A204.1 (cell line): ENCODE results near the gene CENPX.

Source experiments
- FAIRE-seq: peaks from 2 replicates; lab custom pipeline; 2012; peaks lifted over from hg19 to GRCh38; lab: Jason Lieb, UNC

CENPX gene

DNA sequence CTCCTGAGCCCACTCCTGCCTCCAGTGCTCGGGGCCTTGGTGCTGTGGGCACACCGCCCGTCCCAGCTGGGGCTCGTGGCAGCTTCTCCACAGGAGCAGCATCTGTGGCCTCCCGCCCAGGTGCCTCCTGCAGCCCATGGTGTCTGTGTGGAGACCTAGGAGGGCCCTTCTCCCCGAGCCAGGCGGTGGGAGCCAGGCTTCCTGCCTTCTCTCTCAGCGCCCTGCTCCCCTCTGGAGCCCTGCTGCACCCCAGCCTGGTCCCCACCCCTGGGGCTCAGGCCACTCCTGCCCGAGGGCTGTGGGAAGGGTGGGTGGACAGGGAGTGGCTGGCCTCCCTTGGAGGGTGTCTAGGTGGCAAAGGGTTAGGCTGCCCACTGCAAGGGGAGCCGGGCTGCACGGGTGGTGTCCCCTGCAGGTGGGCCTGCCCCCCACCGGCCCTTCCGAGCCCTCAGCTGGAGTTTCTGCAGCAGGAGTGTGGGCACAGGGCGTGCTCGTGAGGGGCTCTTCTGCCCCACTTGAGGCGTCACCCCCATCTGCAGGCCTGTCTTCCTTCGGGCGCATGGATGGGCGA is 11.0 kb downstream of the CENPX start:
- FAIRE-seq, result no peak

DNA sequence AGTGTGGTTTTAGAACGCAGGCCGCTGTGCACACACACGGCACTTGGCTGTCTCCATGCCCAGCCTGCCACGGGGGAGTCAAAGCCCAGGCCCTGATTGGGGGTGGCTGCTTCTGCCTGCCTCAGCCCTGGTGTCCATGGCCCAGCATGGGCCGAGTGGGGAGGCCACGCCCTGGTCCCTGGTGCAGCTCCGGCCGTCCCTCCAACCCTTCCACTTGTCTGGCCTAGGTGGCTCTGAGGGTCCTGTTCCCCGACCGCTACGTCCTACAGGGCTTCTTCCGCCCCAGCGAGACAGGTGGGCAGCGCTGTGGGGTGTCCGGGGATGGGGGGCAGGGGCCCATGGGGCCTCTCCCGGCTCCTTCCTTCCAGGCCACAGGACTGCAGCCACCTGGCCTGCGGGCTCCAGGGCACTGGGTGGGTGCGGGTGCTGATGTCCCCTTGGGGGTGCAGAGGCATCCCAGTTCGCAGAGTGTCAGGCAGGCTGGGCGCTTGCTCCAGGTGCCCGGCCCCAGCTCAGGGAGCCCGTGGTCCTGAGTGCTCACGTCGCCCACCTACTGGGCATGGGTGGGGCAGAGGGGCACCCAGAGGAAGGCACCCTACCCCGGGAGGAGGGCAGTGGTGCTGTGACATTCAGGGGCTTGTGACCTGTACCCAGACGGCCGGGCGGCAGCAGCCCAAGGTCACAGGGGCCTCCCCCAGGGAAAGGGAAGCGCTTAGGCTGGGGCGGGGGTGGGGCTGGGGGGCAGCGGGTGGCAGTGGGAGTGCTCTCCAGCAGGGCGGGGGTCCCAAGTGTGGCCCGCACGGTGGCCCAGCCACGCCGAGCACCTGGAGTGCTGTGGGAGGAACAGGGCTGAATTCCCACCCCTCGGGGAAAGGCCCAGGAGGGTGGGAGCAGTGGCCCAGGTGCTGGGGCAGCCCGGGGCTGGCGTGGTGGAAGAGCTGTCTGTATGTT is 11.8 kb downstream of the CENPX start:
- no peak for FAIRE-seq

DNA sequence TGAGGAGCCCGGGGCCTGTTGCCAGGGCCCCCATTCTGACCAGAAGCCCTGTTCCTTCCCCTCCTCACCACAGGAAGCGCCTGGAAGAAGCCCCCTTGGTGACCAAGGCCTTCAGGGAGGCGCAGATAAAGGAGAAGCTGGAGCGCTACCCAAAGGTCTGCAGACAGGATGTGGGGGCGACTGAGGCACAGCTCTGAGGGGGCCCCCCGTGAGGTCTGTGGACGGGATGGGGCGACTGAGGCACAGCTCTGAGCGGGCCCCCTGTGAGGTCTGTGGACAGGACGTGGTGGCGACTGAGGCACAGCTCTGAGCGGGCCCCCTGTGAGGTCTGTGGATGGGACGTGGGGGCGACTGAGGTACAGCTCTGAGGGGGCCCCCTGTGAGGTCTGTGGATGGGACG is 13.3 kb downstream of the CENPX start:
- no peak for FAIRE-seq

DNA sequence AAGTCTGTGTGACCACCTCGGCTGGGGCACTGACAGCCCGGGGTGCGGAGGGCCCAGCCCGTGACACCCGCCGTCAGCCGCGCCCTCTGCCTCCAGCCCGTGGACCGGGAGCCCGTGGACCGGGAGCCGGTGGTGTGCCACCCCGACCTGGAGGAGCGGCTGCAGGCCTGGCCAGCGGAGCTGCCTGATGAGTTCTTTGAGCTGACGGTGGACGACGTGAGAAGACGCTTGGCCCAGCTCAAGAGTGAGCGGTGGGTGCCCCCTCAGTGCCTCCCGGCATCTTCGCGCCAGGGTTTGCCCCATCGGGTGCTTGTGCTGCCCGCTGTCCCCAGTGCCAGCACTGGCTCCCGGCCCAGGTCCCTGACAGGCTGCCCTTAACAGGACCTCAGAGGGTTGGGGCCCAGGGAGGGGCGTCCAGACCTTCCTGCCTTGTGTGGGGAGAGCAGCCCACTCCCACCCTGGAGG is 13.7 kb downstream of the CENPX start:
- FAIRE-seq, result no peak

DNA sequence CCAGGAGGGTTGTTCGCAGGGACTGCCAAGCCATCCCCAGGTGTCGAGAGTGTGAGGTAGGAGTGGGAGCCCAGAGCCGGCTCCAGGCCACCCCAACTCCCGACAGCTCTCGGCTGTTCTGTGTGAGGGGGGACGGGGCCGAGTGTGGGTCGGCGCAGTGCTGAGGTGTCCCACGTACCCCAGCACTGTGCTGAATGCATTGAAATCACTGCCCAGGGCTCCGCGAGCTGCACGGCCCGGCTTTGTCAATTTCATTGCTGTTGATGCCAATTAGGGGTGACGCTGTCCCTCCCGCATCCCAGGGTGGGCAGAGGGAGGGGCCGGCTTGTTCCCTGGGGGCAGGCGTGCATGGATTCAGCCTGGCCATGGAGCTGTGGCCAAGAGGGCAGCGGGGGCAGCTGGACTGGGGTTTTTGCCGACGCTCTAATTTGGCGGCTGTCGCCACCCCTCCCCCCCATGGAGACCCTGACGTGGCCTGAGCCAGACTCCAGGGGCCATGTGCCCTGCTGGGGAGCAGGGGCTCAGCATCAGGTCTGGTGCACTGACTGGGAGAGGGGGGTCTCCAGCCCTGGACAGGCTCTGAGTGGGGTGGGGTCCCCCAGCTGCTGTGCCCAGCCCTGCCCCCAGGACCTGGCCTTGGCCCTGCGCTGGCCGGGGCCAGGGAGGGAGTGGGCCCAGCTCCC is 14.3 kb downstream of the CENPX start:
- no peak for FAIRE-seq

DNA sequence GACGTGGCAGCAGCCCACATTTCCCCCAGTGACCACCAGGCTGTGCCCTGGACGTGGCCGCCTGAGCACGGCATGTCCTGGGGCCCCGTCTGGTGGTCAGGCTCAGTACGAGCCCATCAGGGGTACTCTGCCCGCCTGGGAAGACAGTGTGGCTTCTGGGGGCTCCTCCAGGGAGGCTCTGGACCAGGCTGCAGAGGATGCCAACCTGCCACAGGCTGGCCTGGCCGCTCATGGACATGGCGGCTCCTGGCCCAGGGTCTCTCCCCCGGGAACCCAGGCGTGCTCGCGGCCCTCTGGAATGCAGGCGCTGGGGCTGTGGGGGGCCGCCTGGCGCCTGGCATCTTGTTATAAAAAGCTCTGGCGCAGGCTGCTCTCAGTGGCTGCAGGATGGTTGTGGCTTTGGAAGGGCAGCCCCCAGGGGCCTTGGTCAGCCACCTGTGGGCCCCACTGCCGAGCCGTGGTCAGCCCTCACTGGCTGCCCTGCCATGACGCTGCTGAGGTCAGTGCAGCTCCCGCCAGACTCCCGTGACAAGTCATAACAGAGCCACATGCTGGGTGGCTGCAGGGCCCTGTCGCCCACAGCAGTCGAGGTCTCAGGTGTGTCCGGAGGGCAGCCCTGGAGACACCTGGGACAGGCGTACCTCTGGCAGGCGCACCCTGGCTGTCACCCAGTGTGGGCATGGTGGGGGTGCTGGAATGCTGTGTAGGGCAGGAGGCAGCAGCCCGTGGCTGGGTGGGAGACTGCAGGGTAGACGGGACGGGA is 15.0 kb downstream of the CENPX start:
- FAIRE-seq, result no peak

DNA sequence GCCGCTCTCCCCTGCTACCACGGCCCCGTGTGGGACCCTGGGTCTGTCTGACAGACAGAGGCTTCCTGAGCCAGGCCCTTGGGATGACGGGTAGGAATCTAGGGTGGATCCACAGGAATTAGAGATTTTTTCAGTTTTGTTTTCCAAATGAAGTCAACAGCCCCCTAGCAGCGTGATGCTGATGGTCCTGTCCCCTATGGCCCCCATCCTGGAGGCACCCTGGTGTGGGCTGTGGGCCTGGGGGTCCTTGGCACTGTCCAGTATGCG is 15.5 kb downstream of the CENPX start:
- FAIRE-seq, result no peak

DNA sequence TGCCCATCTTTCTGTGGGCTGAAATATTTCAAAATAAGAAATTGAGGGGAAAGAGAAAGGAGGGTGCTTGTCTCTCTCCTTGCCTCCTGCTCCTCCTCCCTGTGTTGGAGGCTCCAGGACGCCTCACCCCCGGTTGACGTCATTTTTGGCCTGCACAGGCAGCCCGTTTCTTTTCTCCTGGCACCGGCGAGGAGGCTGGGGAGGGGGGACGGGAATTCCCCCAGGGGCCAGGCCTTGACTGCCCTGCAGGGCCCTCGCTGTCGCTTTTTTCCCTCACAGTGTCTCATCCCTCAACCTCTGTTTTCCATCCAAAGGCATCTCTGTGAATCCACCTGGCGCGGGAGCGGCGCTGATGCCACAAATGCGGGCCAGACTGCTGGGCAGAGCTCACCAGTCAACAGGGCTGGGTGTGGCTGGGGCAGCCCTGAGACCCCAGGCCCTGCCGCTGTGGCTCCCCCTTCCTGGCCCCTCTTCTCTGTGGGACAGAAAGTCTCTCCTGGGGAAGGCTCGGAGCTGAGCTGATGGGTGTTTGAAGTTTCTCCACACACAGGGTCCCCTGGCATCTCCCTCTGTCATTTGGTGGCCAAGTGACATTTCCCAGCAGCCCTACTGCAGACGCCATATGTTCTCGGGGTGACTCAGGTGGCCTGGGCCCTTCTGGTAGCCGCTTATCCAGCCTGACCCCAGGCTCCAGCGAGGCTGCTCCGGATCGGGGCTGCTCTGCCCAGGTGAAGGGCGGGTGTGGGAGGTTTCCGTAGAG is 16.0 kb downstream of the CENPX start:
- FAIRE-seq, result no peak

DNA sequence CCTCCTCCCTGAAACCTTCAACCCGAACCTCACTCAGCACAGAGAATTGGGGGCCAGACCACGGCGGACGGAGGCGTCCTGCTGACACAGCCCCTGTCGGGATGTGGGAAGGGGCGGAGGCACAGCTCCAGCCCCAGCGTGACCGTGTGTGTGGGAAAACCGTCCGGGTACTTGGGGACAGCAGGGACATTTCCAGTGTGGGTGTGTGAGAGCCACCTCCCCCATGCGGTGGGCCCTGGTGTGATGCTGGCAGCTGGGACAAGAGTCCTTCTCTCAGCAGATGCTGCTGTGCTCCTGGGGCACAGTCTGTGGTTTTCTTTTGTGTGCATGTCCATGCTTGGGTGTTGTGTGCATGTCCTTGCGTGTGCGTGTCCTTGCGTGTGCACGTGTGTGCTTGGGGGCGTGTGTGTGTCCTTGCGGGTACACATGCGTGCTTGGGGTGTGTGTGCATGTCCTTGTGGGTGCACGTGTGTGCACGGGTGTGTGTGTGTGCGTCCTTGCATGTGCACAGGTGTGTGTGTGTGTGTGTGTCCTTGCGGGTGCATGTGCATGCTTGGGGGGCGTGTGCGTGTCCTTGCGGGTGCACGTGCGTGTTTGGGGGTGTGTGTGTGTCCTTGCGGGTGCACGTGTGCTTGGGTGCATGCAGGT is 16.9 kb downstream of the CENPX start:
- no peak for FAIRE-seq

DNA sequence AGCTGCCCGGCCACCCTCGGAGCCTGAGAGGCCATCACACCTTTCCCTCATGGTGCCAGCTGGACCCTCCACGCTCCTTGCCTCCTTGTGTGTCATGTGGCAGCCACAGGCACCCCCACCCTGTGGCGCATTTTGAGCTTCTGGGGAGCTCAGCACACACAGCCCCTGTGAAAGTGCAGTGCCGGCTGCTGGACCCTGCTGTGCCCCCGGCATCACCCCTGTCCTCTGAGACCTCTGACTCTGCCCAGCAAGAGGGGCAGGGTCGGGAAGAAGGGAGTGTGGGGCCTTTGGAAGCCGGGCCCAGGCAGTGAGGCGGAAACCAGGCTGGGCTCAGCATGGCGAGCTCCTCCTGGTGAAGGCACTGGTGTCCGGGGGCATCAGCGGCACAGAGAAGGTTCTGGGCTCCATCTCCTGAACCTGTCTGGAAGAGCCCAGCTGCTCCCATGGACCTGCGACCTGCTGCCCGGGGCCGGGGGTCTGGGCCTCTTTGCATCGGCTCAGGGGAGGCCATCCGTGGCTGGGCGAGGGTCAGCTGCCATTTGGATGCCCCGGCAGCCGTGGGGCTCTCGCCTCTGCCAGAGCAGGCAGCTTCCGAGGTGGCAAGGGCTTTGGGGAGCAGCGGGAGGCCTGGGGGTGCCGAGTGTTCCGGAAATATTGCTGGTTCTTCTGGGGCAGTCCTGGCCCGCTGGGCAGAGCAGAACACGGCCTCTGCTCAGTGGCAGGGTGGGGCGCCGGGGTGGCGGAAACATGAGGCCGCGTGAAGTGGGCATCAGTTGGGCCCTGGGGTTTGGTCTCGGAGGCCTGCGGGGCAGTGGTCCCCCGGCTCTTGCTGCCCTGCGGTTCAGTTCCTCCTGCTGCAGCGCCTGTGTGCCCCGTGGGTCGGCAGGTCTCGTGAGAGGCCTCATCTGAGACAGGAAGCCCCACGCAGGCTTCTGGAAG is 17.9 kb downstream of the CENPX start:
- FAIRE-seq, result no peak

DNA sequence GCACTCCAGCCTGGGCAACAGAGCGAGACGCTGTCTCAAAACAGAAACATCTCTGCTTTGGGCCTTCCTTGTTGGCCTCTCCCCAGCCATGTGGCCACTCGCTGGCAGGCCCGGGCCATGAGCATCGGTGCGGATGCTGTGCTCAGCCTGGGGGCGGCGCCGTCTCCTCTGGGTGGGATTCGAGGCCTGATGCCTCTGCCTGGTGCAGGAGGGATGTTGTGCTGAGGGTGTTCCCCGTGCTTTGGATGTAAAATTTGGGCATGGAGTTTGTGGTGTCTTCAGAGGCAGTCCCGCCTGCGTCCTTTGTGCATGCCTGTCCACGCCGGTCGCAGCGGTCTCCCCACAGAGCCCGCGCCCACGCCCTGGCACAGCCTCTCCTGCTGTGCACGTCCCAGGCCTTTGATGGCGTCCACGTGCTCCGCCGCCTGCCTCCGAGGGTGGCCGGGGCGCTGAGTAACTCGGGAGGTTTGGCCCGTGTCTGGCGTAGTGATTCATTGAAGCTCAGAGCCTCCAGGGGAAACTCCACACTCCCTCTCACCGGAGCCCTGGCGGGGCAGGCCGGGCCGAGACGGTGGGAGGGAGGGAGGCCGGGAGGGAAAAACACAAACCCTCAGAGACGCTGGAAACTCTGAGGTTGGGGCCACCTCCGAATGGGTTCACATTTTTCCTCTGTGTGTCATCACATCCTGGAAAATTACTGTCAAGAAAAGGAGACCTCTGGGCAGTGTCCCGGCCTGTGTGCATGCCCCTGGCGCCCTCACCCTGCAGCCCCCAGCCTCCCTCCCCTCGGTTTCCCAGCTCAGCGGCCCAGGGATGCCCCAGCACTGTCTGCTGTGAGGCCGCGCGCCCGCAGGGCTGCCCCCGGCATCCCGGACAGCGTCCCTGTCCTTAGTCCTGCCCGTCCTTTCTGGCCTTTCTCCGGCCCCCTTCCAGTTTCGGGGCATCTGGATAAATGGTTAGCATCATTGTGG is 19.0 kb downstream of the CENPX start:
- FAIRE-seq, result no peak

DNA sequence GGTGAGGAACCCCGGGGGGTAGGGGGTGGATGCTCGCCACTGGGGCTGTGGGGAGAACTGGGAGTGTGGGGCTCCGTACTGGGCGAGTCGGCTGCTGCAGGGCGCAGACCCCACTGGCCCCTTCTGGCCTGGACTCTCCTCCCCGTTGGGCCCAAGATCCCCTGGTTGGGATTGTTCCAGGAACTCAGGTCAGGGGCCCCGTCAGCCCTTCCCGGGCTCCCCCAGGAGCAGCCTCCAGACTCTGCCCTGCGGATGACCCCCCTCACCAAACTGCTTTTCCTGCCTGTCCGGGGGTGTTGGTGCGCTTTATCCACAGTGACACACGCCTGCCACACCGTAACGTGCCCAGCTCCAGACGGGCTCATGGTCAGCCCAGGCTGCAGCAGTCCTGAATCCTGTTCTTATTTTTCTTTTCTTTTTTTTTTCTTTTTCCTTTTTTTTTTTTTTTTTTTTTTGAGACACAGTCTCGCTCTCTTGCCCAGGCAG is 21.1 kb downstream of the CENPX start:
- no peak for FAIRE-seq

DNA sequence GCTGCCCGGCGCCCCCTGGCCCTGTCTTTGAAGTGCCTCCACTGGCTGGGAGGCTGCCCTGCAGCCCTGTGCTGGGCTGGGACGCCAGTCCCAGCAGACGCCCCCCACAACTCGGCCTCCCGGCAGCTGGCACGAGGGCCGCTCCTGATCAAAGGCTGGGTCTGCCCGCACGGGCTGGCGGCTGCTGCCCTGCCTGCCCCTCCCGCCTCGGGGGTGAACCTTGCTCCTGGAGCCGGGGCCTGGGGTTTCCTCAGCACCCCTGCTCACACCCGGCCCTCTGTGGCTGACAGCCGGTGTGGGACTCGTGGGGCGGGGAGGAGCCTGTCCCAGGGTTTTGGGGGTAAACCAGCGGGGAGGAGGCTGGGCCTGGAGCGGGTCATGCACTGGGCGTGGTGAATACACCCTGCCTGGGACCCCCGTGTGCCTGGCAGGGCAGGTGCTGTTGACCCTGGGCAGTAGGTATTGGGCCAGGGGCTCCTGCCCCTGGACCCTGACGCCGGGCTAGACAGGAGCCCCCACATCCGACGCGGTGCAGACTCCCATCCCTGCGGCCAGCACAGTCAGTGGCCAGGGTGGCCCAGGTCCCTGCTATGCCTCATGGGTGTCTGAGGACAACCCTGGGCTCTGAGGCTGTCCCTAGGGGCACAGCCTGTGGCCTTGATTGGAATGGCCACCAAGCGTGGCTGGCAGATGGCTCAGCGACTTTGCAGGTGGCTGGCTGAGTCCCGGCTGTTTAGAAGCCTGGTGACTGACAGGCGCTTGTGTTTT is 21.7 kb downstream of the CENPX start:
- FAIRE-seq, result no peak

DNA sequence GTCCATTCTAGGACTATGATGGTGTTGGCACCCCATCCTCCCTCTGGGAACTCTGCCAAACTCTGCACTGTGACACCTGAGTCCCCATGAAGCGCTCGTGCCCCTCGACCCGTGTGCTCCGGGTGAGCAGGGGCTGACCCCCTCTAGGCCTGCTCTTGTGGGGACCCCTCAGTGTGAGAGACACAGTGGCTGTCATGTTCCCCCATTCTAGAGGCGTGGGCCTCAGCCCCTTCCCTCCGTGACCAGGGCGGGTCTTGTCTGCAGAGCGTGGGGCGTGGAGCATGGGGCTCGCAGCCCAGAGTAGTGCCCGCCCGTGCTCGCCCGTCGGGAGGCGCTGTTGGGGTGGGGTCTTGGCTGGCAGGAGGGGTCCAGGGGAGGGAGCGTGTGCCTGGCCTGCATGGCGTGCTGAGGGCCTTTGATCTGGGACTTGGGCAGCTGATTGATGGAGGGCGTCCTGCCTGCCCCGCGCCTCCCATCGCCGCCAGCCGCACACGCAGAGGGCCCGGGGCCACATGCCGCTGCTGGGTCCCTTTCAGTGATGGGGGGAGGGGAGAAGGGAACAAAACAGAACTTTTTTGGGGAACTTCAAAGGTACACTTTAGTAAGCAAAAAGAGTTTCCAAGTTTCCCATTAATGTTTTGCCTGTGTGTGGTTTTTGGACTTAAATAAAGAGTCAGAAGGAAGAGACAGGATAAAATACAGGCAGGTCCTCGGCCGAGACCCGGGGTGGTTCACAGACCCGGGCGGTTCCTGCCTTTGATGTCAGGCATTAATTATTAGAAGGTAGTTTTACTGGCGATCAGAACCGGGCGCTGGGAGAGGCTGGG is 22.5 kb downstream of the CENPX start:
- FAIRE-seq, result no peak

DNA sequence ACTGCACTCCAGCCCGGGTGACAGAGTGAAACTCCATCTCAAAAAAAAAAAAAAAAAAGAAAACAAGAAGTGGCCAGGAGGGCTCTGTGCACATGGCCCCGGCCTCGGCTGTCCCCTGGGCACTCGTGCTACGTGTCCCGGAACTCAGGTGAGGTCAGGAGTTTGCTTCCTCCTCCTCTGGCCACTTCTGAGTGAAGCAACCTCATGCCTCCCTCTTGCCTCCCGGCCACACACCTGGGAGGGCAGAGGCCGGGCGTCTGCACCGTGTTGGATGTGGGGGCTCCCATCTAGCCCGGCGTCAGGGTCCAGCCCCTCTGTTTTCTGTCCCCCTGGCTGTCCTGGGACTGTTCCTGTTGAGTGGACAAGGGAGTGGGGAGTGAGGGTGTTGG is 23.1 kb downstream of the CENPX start:
- no peak for FAIRE-seq

DNA sequence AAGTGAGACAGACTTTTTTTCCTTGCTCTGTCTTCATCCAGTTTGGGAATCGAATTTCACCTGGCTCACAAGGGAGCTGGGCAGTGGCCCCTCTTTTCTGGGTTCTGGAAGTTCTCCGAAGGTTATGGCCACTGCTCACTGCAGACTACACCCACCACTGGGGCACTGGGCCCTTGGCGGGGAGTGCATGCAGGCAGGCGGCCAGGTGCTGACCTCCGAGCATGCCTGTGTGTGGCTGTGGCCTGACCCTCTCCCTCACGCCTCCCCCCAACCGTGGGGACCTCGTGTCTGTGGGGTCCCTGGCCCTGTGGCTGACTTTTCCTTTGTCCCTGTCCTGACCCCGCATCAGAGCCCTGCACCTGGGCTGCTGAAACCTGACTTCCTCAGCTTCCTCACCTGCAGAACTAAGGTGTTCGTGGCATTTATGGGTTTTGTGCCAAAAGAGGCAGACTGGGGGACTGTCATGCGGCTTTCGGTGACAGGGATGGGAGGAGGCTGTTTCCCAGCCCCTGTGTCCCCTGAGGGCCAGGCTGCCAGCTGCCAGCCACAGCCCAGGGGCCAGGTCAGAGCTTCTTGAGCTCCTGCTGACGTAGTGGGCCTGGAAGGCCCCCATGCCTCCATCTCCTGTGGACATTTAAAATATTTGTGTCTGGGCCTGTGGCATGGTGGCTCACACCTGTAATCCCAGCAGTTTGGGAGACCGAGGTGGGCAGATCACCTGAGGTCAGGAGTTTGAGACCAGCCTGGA is 23.8 kb downstream of the CENPX start:
- FAIRE-seq, result no peak

DNA sequence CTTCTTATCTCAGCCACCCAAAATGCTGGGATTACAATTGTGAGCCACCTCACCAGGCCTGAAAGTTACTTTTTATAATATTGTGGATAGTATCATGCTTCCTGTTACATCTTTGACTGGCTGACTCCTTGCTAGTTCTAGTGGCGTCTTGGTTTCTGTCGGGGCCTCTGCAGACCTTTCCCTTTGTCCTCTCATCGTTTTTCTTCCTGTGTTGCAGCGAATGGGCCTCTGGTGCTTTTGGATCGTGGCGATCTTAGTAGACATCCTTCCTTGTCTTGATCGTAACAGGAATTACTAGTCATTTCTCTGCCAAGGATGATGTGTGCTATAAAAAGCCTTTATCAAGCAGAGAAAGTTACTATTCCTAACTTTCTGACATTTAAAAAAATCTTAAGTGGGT is 24.5 kb downstream of the CENPX start:
- FAIRE-seq, result no peak
